Measurements from ENCODE around the gene COL1A2.

Gene COL1A2

DNA sequence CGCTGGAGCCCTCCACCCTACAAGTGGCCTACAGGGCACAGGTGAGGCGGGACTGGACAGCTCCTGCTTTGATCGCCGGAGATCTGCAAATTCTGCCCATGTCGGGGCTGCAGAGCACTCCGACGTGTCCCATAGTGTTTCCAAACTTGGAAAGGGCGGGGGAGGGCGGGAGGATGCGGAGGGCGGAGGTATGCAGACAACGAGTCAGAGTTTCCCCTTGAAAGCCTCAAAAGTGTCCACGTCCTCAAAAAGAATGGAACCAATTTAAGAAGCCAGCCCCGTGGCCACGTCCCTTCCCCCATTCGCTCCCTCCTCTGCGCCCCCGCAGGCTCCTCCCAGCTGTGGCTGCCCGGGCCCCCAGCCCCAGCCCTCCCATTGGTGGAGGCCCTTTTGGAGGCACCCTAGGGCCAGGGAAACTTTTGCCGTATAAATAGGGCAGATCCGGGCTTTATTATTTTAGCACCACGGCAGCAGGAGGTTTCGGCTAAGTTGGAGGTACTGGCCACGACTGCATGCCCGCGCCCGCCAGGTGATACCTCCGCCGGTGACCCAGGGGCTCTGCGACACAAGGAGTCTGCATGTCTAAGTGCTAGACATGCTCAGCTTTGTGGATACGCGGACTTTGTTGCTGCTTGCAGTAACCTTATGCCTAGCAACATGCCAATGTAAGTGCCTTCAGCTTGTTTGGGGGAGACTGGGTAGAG is at the start of gene COL1A2:
Gene COL1A2, plus strand, starts transcription at position 459 of the 704 bp plus-strand sequence. Its CDS starts 137 bp downstream, at position 596.
- DNase-seq (ENCODE audit: low spot score), result no peak

DNA sequence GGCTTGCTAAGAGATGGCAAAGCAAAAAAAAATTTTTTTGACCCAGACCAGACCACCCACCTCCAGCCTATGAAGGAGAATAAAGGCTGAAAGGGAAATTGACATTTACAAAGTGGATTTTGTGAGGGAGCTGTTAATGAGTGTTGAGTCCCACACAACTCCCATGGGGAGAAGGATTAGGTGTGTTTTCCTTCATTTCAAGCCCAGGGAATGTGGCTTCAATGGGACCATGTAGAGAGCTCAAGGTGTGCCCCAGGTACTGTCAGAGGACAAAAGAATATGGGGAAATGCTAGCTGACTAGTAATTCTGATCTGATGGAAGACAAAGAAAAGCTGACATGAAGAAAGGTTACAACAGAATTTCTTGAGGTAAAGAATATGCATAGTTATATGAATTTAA is 48.8 kb upstream of the COL1A2 start:
- DNase-seq (ENCODE audit: low spot score), result no peak

DNA sequence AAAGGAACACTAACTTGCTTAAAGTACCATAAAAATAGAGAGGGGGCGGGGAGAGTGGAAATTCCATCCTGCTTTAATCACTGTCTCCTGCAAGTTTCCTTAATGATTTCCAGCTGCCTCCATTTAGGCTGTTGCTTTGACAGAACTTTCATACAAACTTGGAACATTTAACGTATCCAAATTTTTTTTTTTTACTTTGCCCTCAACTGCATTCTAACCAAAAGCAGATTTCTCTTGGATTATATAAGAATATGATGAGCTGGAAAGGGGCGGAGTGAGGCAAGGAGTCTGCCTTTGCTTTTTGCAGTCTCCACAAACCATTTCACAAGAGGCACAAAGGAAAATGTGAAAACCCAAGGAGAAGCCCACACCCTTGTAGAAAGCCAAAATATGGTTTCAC is 46.6 kb upstream of the COL1A2 start:
- no peak for DNase-seq (ENCODE audit: low spot score)

DNA sequence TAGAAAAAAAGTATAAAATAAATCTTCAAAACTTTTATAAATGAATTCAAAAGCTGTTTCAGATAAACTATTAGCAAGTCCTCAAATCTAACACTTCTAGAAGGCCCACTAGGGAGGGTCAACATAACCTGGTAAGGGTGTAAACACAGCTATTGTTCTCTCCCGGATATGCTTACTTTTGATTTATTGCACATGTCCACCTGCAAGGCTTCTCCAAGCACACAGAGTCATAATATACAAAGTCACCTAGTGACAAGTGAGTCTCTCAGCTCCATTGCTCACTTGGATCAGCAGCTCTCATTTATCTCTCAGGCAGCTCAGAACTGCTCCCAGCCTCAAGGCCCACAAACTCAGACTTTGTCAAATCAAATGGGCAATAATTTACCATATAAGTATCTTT is 44.0 kb upstream of the COL1A2 start:
- DNase-seq (ENCODE audit: low spot score), result no peak

GRCh38 chr7:94351703-94352102 is 43.0 kb upstream of the COL1A2 start:
- no peak for DNase-seq (ENCODE audit: low spot score)

- no peak for DNase-seq (ENCODE audit: low spot score)
These were observed 41.8 kb upstream of the COL1A2 start for GRCh38 chr7:94352887-94353286.

DNA sequence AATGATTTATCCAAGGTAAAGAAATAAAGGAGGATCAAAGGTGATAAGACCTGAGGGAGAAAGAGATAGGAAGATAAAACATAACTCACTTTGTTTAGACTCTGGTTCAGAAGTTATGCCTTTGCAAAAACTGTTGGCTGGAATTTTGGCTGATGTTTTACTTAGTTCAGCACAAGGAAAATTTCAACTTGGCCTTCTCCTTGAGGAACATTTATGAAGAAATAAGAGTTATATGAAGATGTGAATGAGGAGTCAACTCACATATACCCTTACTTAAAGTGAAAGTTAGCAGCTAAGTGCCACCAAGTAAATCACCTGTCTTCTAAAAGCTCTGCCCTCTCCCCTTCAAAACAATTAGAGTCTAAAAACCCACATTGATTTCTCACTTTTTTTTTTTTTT is 39.7 kb upstream of the COL1A2 start:
- DNase-seq (ENCODE audit: low spot score), result no peak

GRCh38 chr7:94355454-94355853 is 39.2 kb upstream of the COL1A2 start:
- no peak for DNase-seq (ENCODE audit: low spot score)

DNA sequence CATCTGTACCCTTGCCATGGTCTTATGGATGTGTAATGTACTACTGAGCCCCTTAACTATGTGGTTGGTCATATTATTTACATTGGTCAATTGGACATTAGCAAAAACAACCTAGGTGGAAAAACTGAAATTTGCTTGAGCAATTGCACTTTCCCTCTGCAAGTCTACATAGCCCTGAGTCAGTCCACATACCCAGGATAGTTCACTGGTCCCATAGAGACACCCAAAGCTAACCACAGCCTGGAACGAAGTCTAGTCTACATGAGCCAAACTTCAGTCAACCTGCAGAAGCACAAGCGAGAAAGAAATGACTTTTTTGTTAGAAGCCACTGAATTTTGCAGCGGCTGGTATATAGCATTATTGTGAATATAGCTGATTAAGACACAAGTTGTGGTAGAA is 37.6 kb upstream of the COL1A2 start:
- DNase-seq (ENCODE audit: low spot score), result no peak

DNA sequence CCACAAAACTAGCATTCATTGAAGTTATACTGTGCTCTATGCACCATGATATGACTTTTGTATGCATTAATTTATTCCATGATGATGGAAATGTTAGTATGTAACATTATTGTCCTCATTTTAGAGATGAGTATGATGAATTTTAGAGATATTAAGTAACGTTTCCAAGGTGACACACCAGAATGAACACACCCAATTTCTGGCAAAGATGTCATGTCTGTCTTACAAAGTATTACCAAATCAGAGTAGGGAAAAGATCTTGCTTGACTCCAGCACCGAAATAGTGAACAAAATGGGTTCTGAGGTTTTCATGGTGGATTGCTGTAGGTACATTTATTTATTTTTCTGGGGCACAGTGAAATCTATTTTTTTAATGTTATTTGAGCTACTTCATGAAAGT is 33.8 kb upstream of the COL1A2 start:
- DNase-seq (ENCODE audit: low spot score), result no peak

- DNase-seq (ENCODE audit: low spot score), result no peak
These were observed 32.4 kb upstream of the COL1A2 start for GRCh38 chr7:94362276-94362675.

DNA sequence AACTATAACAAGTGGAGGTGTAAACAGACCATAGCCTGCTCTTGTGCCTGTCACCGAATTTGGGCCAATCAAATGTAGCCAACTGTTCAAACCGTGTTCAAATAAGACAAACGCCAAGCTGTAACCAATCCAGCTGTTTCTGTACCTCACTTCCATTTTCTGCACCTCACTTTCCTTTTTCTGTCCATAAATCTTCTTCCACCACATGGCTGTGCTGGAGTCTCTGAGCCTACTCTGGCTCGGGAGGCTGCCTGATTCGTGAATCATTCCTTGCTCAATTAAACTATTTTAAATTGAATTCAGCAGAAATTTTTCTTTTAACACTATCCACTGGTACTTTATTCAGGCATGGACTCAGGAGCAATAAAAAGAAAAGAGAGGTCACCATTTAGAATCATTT is 29.9 kb upstream of the COL1A2 start:
- DNase-seq (ENCODE audit: low spot score), result no peak

- DNase-seq (ENCODE audit: low spot score), result no peak
These were observed 28.5 kb upstream of the COL1A2 start for GRCh38 chr7:94366163-94366562.

- no peak for DNase-seq (ENCODE audit: low spot score)
These were observed 27.9 kb upstream of the COL1A2 start for GRCh38 chr7:94366832-94367231.

- no peak for DNase-seq (ENCODE audit: low spot score)
These were observed 26.7 kb upstream of the COL1A2 start for GRCh38 chr7:94367949-94368348.

DNA sequence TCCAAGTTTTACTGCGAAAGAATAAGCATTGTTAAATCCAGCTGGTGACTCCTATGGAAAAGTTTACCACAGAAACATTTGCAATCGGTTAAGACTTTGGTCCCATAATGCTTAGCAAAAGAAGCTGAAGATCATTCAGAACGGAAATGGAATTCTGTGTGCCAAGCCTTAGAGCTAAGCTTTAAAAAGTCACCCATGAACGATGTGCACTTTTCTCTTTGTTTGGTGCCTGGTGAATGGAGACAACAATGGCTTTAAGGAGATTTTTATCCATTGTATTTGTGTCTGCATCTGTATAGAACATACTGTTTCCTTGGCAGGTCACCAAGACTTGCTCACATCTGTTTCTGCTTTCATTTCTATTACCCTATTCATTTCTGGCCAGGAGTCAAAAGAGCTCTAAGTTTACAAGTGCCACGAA is 26.3 kb upstream of the COL1A2 start:
- DNase-seq (ENCODE audit: low spot score), result no peak

GRCh38 chr7:94374231-94374630 is 20.5 kb upstream of the COL1A2 start:
- DNase-seq (ENCODE audit: low spot score), result no peak

GRCh38 chr7:94374721-94375566 is 19.8 kb upstream of the COL1A2 start:
- no peak for DNase-seq (ENCODE audit: low spot score)

DNA sequence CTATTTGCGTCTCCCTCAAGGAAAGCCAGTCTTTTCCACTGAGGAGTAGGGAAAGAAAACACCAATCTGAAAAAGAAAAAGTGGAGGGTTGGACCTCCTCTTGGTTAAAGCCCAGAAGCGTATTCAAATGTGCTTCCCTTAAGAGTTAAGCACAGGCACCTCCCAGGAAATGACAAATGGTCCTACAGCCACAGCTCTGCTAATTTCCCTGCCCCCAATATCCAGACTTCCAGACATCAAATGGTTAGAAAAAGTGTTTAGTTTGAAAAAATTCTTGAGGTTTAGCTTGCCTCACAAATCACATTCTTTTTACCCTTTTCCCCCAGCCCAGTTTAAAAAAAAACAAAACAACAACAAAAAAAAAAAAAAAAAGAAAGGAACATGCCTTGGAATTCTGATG is 19.0 kb upstream of the COL1A2 start:
- DNase-seq (ENCODE audit: low spot score), result no peak

DNA sequence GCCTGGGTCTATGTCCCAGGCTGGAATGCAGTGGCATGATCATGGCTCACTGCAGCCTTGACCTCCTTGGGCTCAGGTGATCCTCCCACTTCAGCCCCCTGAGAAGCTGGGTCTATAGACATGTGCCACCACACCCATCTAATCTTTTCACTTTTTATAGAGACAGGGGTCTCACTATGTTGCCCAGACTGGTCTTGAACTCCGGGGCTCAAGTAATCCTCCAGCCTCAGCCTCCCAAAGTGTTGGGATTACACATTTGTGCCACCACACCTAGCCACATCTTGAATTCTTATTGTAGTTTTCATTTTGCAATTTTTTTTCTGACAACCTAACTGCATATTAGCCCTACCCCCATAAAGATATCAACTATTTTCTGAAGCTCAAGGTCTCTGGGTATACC is 18.4 kb upstream of the COL1A2 start:
- DNase-seq (ENCODE audit: low spot score), result no peak

DNA sequence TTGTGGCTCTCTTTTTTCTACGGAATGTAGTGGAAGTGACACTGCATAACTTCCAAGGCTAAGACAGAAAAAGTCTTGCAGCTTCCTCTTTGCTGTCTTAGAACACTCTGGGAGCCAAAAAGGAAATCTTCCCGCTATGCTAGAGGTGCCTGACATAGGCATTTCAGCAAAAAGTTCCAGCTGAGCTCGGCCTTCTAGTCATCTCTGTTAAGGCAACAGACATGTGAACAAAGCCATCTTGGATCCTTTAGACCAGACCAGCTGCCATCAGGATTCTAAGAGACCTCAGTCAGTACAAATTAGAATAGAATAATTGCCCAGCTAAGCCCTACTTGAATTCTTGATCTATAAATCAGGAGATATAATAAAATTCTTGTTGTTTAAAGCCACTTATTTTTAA is 16.3 kb upstream of the COL1A2 start:
- no peak for DNase-seq (ENCODE audit: low spot score)

DNA sequence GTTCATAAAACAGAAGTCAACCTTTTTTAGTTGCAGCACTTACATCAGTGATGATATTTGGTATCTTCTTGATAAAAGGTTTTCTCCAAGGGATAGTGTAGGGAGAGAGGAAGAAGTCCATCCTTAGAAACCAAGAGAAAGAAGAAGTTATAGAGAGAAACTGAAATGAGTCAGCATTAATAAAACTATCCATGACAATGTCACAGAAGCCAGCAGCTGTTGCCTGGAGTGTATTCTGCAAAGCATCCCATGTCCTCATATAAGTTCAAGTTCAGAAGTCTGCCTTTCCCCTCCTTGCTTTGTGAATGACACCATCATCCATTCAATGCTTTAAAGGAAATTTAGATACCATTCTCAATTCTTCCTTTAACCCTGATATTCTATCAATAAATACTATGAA is 14.4 kb upstream of the COL1A2 start:
- no peak for DNase-seq (ENCODE audit: low spot score)

GRCh38 chr7:94382132-94382531 is 12.6 kb upstream of the COL1A2 start:
- no peak for DNase-seq (ENCODE audit: low spot score)

DNA sequence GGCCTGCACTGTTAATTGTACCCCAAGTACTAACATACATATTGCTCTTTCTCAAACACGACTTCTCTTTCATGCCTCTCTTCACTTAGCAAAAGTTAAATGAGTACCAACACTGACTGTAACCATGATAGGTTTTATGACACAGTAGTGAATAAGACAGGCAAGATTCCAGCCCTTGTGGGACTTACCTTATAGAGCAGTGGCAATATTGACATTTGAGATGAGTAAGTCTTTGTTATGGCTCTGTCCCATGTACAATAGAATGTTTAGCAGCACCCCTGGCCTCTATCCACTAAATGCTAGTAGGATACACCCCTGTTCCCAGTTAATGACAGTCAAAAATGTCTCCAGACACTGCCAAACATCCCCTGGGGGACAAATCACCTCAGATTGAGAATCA is 11.9 kb upstream of the COL1A2 start:
- DNase-seq (ENCODE audit: low spot score), result no peak

All from CD4-positive, alpha-beta T cell treated with Interleukin-2 at 100 ng/mL for 4 hours (primary cell).